HepG2 (cell line): ENCODE data around the gene GTF3C5. TPM values are rescaled to one million over a fixed set of nuclear protein-coding genes. Genes with fewer than 3 reads are reported as not detected.

Source experiments
- CCDC6 ChIP-seq: sonication (generic); formaldehyde crosslinking; IDR thresholded peaks from 2 replicates; pipeline ENCODE4 v1.8.1; 2022; ENCODE audit warnings: mild to moderate bottlenecking, missing genetic modification reagents, moderate library complexity
- DNMT3B ChIP-seq: conservative IDR thresholded peaks from 2 replicates; pipeline ENCODE4 v1.6.1; 2016; ENCODE audit warnings: missing biosample characterization, control low read depth
- ESRRA ChIP-seq: sonication (generic); formaldehyde crosslinking; IDR thresholded peaks from 2 replicates; pipeline ENCODE4 v1.5.1; 2020; ENCODE audit warnings: mild to moderate bottlenecking, low read depth, missing genetic modification reagents
- HIVEP1 ChIP-seq: sonication (generic); formaldehyde crosslinking; IDR thresholded peaks from 2 replicates; pipeline ENCODE4 v1.4.0; 2020; ENCODE audit warnings: mild to moderate bottlenecking, missing genetic modification reagents
- IRF2 ChIP-seq: IDR thresholded peaks from 2 replicates; pipeline ENCODE4 v1.6.1; 2018; ENCODE audit warnings: missing genetic modification reagents, missing compliant biosample characterization
- NFATC3 ChIP-seq: sonication (generic); formaldehyde crosslinking; IDR thresholded peaks from 2 replicates; pipeline ENCODE4 v1.5.1; 2020; ENCODE audit warnings: mild to moderate bottlenecking, missing genetic modification reagents
- PRPF4 ChIP-seq: fragments of 200-400 bp; formaldehyde crosslinking; IDR thresholded peaks from 2 replicates; pipeline ENCODE4 v1.6.1; 2016; ENCODE audit warnings: low read length, low read depth; ENCODE audit not compliant: poor library complexity, severe bottlenecking
- RBFOX2 ChIP-seq: fragments of 200-400 bp; formaldehyde crosslinking; IDR thresholded peaks from 2 replicates; pipeline ENCODE4 v1.6.1; 2017; ENCODE audit warnings: low read depth, mild to moderate bottlenecking, low read length
- TCF7L2 ChIP-seq: IDR thresholded peaks from 2 replicates; pipeline ENCODE4 v1.6.1; 2011; ENCODE audit warnings: mild to moderate bottlenecking, low read depth, low read length, moderate library complexity
- YY1 ChIP-seq: IDR thresholded peaks from 2 replicates; pipeline ENCODE4 v1.6.1; 2011; ENCODE audit warnings: low read length, low read depth, moderate library complexity, mild to moderate bottlenecking; ENCODE audit not compliant: insufficient read depth, insufficient replicate concordance
- ZBTB42 ChIP-seq: sonication (generic); formaldehyde crosslinking; IDR thresholded peaks from 2 replicates; pipeline ENCODE4 v1.5.0; 2020; ENCODE audit warnings: mild to moderate bottlenecking, missing genetic modification reagents
- ZC3H4 ChIP-seq: sonication (generic); formaldehyde crosslinking; IDR thresholded peaks from 2 replicates; pipeline ENCODE4 v1.4.0; 2020; ENCODE audit warnings: missing genetic modification reagents, borderline replicate concordance
- ZFP36 ChIP-seq: fragments of 150-350 bp; IDR thresholded peaks from 2 replicates; pipeline ENCODE4 v1.6.1; 2018; ENCODE audit warnings: borderline replicate concordance, low read length, low read depth; ENCODE audit not compliant: partially characterized antibody
- ZFP82 ChIP-seq: sonication (generic); formaldehyde crosslinking; IDR thresholded peaks from 2 replicates; pipeline ENCODE4 v1.5.1; 2020; ENCODE audit warnings: mild to moderate bottlenecking, missing genetic modification reagents, borderline replicate concordance
- ZNF317 ChIP-seq: sonication (generic); formaldehyde crosslinking; IDR thresholded peaks from 2 replicates; pipeline ENCODE4 v1.5.0; 2020; ENCODE audit warnings: mild to moderate bottlenecking, missing genetic modification reagents
- ZNF430 ChIP-seq: sonication (generic); formaldehyde crosslinking; IDR thresholded peaks from 2 replicates; pipeline ENCODE4 v1.9.0; 2021; ENCODE audit warnings: mild to moderate bottlenecking, missing genetic modification reagents
- ZNF431 ChIP-seq: sonication (generic); formaldehyde crosslinking; IDR thresholded peaks from 2 replicates; pipeline ENCODE4 v1.9.0; 2022; ENCODE audit warnings: missing genetic modification reagents, low read depth, mild to moderate bottlenecking, borderline replicate concordance
- ZNF782 ChIP-seq: sonication (generic); formaldehyde crosslinking; IDR thresholded peaks from 2 replicates; pipeline ENCODE4 v1.4.0; 2020; ENCODE audit warnings: missing genetic modification reagents, mild to moderate bottlenecking, borderline replicate concordance
- ZSCAN25 ChIP-seq: sonication (generic); formaldehyde crosslinking; IDR thresholded peaks from 2 replicates; pipeline ENCODE4 v1.8.0; 2022; ENCODE audit warnings: mild to moderate bottlenecking, missing genetic modification reagents
- polyA plus RNA-seq, 8 experiments: library from polyadenylated mRNA; depleted of rRNA in 3 of 8; stranded (reverse) in 7 of 8; unstranded in 1 of 8; fragments of >200 nt; fragmentation: Illumina TruSeq in 4 of 8; extraction: Trizol in 4 of 8; gene quantifications; 2 replicates each; pipeline versions ENCODE4 v1.2.1 to v1.2.3, GENCODE V29; 2011 to 2016; ENCODE audit warnings: low read depth in 4 of 8, missing spikeins in 1 of 8, mixed read lengths in 1 of 8; ENCODE audit not compliant: insufficient read depth in 1 of 8
- total RNA-seq, 5 experiments: library from RNA; depleted of rRNA; stranded (reverse); fragments of >200 nt; fragmentation: Illumina TruSeq; extraction: Trizol; gene quantifications; 2 replicates each; pipeline ENCODE4 v1.2.3, GENCODE V29; 2016; ENCODE audit warnings: low read depth in 1 of 5
- TF ChIP-seq, protein P1 (sequence below): sonication (generic); formaldehyde crosslinking; IDR thresholded peaks from 2 replicates; pipeline ENCODE4 v1.5.0; 2020; ENCODE audit warnings: missing genetic modification reagents
- TF ChIP-seq, protein P2 (sequence below): sonication (generic); formaldehyde crosslinking; IDR thresholded peaks from 2 replicates; pipeline ENCODE4 v1.4.0; 2020; ENCODE audit warnings: missing genetic modification reagents
- TF ChIP-seq, protein P3 (sequence below): sonication (generic); formaldehyde crosslinking; conservative IDR thresholded peaks from 2 replicates; pipeline ENCODE4 v1.8.0; 2022; ENCODE audit warnings: missing genetic modification reagents
- TF ChIP-seq, protein P4 (sequence below): sonication (generic); formaldehyde crosslinking; IDR thresholded peaks from 2 replicates; pipeline ENCODE4 v1.5.0; 2020; ENCODE audit warnings: missing genetic modification reagents

The GTF3C5 gene
- total and polyA plus RNA-seq, 2 of the 13 experiments (the other 11 are each of a cell fraction or from before 2014, with no cell fraction given) = 66.9 to 92.6 TPM

DNA sequence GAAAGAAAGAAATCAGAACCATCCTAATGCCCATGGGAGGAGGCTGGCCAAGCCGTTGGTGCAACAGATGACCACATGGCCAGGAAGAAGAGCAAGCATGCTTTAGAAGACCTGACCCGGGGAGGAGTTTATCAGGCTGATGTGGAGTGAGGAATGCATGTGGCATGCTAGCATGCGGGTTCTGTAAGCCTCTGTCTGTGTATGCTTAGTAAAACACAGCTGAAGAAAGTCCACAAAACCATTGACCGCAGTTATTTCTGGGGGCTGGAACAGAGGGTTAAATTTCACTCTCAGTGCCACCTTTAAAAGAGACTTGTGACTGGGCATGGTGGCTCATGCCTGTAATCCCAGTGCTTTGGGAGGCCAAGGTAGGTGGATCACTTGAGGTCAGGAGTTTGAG is 33.2 kb upstream of the GTF3C5 start (continued):
- TF ChIP-seq HIVEP1 (CRISPR knock-in tag) (no peak), ZNF430 (CRISPR knock-in tag) (no peak), ZC3H4 (CRISPR knock-in tag) (no peak), ZFP36 (no peak), ZSCAN25 (CRISPR knock-in tag) (no peak), DNMT3B (CRISPR knock-in tag) (no peak), NFATC3 (CRISPR knock-in tag) (no peak), ESRRA (CRISPR knock-in tag) (no peak), ZNF782 (CRISPR knock-in tag) (no peak), TCF7L2 (no peak), ZBTB42 (CRISPR knock-in tag) (no peak), ZFP82 (no peak), ZNF317 (CRISPR knock-in tag) (no peak), PRPF4 (no peak), ZNF431 (CRISPR knock-in tag) (no peak), CCDC6 (no peak), IRF2 (CRISPR knock-in tag) (no peak), RBFOX2 (no peak), YY1 (no peak)
- TF ChIP-seq, protein P1, sequence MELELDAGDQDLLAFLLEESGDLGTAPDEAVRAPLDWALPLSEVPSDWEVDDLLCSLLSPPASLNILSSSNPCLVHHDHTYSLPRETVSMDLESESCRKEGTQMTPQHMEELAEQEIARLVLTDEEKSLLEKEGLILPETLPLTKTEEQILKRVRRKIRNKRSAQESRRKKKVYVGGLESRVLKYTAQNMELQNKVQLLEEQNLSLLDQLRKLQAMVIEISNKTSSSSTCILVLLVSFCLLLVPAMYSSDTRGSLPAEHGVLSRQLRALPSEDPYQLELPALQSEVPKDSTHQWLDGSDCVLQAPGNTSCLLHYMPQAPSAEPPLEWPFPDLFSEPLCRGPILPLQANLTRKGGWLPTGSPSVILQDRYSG = no peak
- TF ChIP-seq, protein P2, sequence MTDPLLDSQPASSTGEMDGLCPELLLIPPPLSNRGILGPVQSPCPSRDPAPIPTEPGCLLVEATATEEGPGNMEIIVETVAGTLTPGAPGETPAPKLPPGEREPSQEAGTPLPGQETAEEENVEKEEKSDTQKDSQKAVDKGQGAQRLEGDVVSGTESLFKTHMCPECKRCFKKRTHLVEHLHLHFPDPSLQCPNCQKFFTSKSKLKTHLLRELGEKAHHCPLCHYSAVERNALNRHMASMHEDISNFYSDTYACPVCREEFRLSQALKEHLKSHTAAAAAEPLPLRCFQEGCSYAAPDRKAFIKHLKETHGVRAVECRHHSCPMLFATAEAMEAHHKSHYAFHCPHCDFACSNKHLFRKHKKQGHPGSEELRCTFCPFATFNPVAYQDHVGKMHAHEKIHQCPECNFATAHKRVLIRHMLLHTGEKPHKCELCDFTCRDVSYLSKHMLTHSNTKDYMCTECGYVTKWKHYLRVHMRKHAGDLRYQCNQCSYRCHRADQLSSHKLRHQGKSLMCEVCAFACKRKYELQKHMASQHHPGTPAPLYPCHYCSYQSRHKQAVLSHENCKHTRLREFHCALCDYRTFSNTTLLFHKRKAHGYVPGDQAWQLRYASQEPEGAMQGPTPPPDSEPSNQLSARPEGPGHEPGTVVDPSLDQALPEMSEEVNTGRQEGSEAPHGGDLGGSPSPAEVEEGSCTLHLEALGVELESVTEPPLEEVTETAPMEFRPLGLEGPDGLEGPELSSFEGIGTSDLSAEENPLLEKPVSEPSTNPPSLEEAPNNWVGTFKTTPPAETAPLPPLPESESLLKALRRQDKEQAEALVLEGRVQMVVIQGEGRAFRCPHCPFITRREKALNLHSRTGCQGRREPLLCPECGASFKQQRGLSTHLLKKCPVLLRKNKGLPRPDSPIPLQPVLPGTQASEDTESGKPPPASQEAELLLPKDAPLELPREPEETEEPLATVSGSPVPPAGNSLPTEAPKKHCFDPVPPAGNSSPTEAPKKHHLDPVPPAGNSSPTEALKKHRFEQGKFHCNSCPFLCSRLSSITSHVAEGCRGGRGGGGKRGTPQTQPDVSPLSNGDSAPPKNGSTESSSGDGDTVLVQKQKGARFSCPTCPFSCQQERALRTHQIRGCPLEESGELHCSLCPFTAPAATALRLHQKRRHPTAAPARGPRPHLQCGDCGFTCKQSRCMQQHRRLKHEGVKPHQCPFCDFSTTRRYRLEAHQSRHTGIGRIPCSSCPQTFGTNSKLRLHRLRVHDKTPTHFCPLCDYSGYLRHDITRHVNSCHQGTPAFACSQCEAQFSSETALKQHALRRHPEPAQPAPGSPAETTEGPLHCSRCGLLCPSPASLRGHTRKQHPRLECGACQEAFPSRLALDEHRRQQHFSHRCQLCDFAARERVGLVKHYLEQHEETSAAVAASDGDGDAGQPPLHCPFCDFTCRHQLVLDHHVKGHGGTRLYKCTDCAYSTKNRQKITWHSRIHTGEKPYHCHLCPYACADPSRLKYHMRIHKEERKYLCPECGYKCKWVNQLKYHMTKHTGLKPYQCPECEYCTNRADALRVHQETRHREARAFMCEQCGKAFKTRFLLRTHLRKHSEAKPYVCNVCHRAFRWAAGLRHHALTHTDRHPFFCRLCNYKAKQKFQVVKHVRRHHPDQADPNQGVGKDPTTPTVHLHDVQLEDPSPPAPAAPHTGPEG (CRISPR knock-in tag) = no peak
- TF ChIP-seq, protein P3, sequence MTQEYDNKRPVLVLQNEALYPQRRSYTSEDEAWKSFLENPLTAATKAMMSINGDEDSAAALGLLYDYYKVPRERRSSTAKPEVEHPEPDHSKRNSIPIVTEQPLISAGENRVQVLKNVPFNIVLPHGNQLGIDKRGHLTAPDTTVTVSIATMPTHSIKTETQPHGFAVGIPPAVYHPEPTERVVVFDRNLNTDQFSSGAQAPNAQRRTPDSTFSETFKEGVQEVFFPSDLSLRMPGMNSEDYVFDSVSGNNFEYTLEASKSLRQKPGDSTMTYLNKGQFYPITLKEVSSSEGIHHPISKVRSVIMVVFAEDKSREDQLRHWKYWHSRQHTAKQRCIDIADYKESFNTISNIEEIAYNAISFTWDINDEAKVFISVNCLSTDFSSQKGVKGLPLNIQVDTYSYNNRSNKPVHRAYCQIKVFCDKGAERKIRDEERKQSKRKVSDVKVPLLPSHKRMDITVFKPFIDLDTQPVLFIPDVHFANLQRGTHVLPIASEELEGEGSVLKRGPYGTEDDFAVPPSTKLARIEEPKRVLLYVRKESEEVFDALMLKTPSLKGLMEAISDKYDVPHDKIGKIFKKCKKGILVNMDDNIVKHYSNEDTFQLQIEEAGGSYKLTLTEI (CRISPR knock-in tag) = no peak
- TF ChIP-seq, protein P4, sequence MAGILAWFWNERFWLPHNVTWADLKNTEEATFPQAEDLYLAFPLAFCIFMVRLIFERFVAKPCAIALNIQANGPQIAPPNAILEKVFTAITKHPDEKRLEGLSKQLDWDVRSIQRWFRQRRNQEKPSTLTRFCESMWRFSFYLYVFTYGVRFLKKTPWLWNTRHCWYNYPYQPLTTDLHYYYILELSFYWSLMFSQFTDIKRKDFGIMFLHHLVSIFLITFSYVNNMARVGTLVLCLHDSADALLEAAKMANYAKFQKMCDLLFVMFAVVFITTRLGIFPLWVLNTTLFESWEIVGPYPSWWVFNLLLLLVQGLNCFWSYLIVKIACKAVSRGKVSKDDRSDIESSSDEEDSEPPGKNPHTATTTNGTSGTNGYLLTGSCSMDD (CRISPR knock-in tag) = no peak
